Pancreas (tissue), 10 donors: Measurements from ENCODE around the gene OR8D2. TPM values are rescaled to one million over a fixed set of nuclear protein-coding genes. Genes with fewer than 3 reads are reported as not detected.

Experiments used
- ATAC-seq, 4 donors: fragments of 200-7000 bp; cut with Tn5 transposase; one replicate each; pipeline versions ENCODE4 v1.8.0 to v1.9.1; 2020; ENCODE audit warnings: mild to moderate bottlenecking in 4 of 4, moderate library complexity in 4 of 4
- DNase-seq, 6 donors: peaks; one replicate each; pipeline ENCODE4 v3.0.0-alpha.2; 2020
- FAIRE-seq: peaks from 2 replicates; lab custom pipeline; 2012; peaks lifted over from hg19 to GRCh38; lab: Jason Lieb, UNC
- H3K27ac ChIP-seq, 4 donors: fragments of 200-600 bp; sonication (generic); 1 replicate in 3 of 4; 2 replicates in 1 of 4; pipeline versions ENCODE4 v1.5.0 to v1.8.0; 2020
- H3K27me3 ChIP-seq, 4 donors: fragments of 200-600 bp; one replicate each; pipeline ENCODE4 v1.8.0; 2021
- H3K36me3 ChIP-seq, 3 donors: fragments of 200-600 bp; sonication (generic) in 1 of 3; one replicate each; pipeline versions ENCODE4 v1.5.0 to v1.8.0; 2020 to 2021
- H3K4me1 ChIP-seq, 3 donors: fragments of 200-600 bp; one replicate each; pipeline ENCODE4 v1.8.0; 2021
- H3K4me3 ChIP-seq, 4 donors: fragments of 200-600 bp; sonication (generic) in 2 of 4; one replicate each; pipeline versions ENCODE4 v1.5.0 to v1.8.0; 2020 to 2021
- H3K9me3 ChIP-seq, 4 donors: fragments of 200-600 bp; one replicate each; pipeline ENCODE4 v1.8.0; 2021
- whole genome bisulfite sequencing, 2 donors: extraction: QIAGEN DNeasy Blood & Tissue Kit; methylation state at CpG; one replicate each; pipeline ENCODE4 v1.1.7; 2013; 5-methylcytosine and 5-hydroxymethylcytosine counted together
- intact Hi-C, 3 donors: fragments of 100-400 bp; cut with DNase I; formaldehyde crosslinking; loops; one replicate each; pipeline versions ENCODE4 v1.11.1 to v1.14.2; 2022
- polyA plus RNA-seq, 2 donors: library from polyadenylated mRNA; stranded (reverse); fragments of 200-250 nt; gene quantifications; one replicate each; pipeline ENCODE4 v1.2.3, GENCODE V29; 2013
- total RNA-seq, 6 donors: library from RNA; stranded (reverse); fragmentation: NEBNext Ultra II Directional in 4 of 6; extraction: Animal tissue kit (Norgen Biotek cat#: 25700) in 4 of 6; gene quantifications; one replicate each; pipeline versions ENCODE4 v1.2.1 to v1.2.4, GENCODE V29; 2021 to 2023
- TF ChIP-seq, protein P1 (sequence below), 4 donors: fragments of 200-600 bp; sonication (generic) in 3 of 4; IDR thresholded peaks; one replicate each; pipeline versions ENCODE4 v1.5.0 to v1.8.0; 2021; ENCODE audit warnings: antibody characterized with exemption in 4 of 4
- donor health status: healthy with polysubstance abuse.
- donor health status: DM: no; HTN: no; CAD: no; lungs with moderate emphysema.
- donor health status: DM: no; HTN: no; CAD: no.
- donor health status: control.
- donor health status: control.
- donor health status: Bipolar disorder and iron deficiency.
- donor health status: DM: yes; HTN: yes; CAD: no.
- donor health status: DM: no; HTN: no; CAD: no.
- donor health status: DM: no; HTN: no; CAD: no.
- donor health status: DM: yes; HTN: yes; CAD: no.

The OR8D2 gene
- total and polyA plus RNA-seq, 8 donors = not detected

DNA sequence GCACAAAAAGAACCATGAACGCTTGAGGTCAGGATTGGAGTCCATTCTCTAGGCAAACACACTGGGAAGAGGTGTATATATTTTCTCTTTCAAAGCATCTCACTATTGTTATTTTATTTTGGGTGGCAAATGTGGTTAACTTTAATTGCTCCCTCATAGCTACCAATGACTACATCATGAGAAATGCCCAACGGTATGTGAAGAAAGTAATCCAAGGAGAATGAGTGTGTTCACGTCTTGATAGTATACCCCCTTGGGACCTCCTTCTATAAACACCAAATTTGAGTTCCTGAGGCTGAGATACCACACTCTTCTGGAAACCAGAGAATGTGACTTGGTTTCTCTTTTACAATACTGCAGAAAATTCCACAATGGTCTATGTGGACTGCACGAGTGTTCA is 22.1 kb downstream of the OR8D2 start:
- no peak for FAIRE-seq

DNA sequence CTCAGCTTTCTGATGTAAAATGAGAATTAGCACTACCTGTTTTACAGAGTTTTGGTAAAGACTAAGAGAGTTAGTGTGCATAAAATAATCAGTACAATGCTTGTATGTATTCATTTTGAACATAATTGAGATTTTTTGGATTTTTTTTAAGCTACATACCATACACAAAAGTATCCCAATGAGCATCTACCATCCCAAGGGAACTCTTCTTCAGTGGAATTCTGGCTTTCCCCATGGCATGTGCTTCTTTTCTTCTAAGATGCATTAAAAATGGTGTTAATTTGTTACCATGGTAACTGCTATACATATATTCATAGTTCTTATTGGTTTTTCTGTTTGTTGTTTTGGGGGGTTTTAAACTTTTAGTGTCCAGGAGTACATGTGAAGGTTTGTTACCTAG is 24.0 kb downstream of the OR8D2 start:
- no peaks in the 10 kb centered on the region for H3K36me3 ChIP-seq

More for the DNA sequence above, 22.1 kb downstream of the OR8D2 start:
- ATAC-seq (no peak), DNase-seq (no peak)
- TF ChIP-seq, protein P1, sequence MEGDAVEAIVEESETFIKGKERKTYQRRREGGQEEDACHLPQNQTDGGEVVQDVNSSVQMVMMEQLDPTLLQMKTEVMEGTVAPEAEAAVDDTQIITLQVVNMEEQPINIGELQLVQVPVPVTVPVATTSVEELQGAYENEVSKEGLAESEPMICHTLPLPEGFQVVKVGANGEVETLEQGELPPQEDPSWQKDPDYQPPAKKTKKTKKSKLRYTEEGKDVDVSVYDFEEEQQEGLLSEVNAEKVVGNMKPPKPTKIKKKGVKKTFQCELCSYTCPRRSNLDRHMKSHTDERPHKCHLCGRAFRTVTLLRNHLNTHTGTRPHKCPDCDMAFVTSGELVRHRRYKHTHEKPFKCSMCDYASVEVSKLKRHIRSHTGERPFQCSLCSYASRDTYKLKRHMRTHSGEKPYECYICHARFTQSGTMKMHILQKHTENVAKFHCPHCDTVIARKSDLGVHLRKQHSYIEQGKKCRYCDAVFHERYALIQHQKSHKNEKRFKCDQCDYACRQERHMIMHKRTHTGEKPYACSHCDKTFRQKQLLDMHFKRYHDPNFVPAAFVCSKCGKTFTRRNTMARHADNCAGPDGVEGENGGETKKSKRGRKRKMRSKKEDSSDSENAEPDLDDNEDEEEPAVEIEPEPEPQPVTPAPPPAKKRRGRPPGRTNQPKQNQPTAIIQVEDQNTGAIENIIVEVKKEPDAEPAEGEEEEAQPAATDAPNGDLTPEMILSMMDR (IDR thresholded peaks at IDR 0.05) = no peak
- Histone ChIP-seq H3K9me3 (no peaks in the 10 kb centered on the region), H3K27me3 (no peaks in the 10 kb centered on the region), H3K27ac (no peak overlapping the region), H3K36me3 (no peaks in the 10 kb centered on the region), H3K4me1 (no peaks in the 10 kb centered on the region), H3K4me3 (no peak overlapping the region)
- intact Hi-C loops = no loop called here
- 82 to 88% methylated on average over 4 of the region's 4 CpGs for WGBS, 2 donors

DNA sequence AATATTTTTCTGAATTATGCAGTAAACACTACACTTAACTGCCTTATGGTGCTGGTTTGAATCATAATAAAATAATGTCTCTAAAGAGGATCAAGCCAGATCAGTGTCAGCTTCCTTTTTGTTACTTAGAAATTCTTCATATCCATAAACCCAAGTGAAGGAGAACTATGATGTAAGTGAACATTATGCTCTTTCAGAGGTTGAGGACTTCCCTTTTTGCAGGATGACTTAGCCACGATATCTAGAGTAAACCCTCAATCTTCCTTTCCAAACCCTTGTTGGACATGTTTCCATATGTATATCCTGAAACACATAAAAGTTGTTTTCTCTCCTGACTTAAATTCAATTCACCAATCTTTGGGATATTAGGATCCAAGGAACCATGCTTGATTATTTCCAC is 25.3 kb downstream of the OR8D2 start:
- TF ChIP-seq, protein P1 (IDR thresholded peaks at IDR 0.05) = no peak
- Histone ChIP-seq H3K4me1 (no peaks in the 10 kb centered on the region), H3K27ac (no peak overlapping the region), H3K9me3 (no peaks in the 10 kb centered on the region), H3K36me3 (no peaks in the 10 kb centered on the region), H3K27me3 (no peaks in the 10 kb centered on the region), H3K4me3 (no peak overlapping the region)
- DNase-seq = no peak
- intact Hi-C loops = no loop called here
- 68 to 79% methylated on average over 1 of the region's 1 CpG for WGBS, 2 donors
- no peak for FAIRE-seq
- ATAC-seq = no peak

More for the DNA sequence above, 24.0 kb downstream of the OR8D2 start:
- DNase-seq (no peak), FAIRE-seq (no peak), ATAC-seq (no peak)
- TF ChIP-seq, protein P1 (IDR thresholded peaks at IDR 0.05) = no peak
- no peak overlapping the region for H3K4me3 ChIP-seq
- intact Hi-C loops = no loop called here
- H3K27ac ChIP-seq = no peak overlapping the region
- H3K27me3 ChIP-seq = no peaks in the 10 kb centered on the region
- no peaks in the 10 kb centered on the region for H3K9me3 ChIP-seq
- no peaks in the 10 kb centered on the region for H3K4me1 ChIP-seq

GRCh38 chr11:124285610-124286344 is 34.2 kb downstream of the OR8D2 start:
- Histone ChIP-seq H3K27me3 (no peaks in the 10 kb centered on the region), H3K4me3 (no peak overlapping the region), H3K27ac (no peak overlapping the region), H3K4me1 (no peaks in the 10 kb centered on the region), H3K9me3 (no peaks in the 10 kb centered on the region), H3K36me3 (no peaks in the 10 kb centered on the region)
- TF ChIP-seq, protein P1 (IDR thresholded peaks at IDR 0.05) = no peak
- intact Hi-C loops = no loop called here
- FAIRE-seq (no peak), DNase-seq (no peak), ATAC-seq (no peak)
- WGBS, 2 donors = 65 to 71% methylated on average over 3 of the region's 3 CpGs

- Histone ChIP-seq H3K4me3 (no peak overlapping the region), H3K27me3 (no peaks in the 10 kb centered on the region), H3K4me1 (no peaks in the 10 kb centered on the region), H3K9me3 (no peaks in the 10 kb centered on the region), H3K36me3 (no peaks in the 10 kb centered on the region), H3K27ac (no peak overlapping the region)
- intact Hi-C loops = no loop called here
- WGBS, 2 donors = 62 to 77% methylated on average over 2 of the region's 2 CpGs
- FAIRE-seq = no peak
- TF ChIP-seq, protein P1 (IDR thresholded peaks at IDR 0.05) = no peak
- no peak for ATAC-seq
- no peak for DNase-seq
Measured at GRCh38 chr11:124278261-124278660, 41.7 kb downstream of the OR8D2 start.
